Measurements from ENCODE around the gene WFDC12.
A peak's percentile ranks its signal among the peaks of the same experiment; 100 is the strongest.
"Not testable (repeated sequence)": the region's sequence is repeated elsewhere in the genome, so short reads cannot be mapped to it uniquely, and the experiment has no call there.

The WFDC12 gene

GRCh38 chr20:45124365-45124764 lies at the start of gene WFDC12:
TSS of gene WFDC12 (minus strand) at chr20:45124465. CDS start at chr20:45124447, 18 bp downstream.
- no peak for DNase-seq (ENCODE audit: low read depth in 2 of 2)

- no peak for DNase-seq (ENCODE audit: low read depth in 2 of 2)
Measured at GRCh38 chr20:45173522-45173921, 49.3 kb upstream of the WFDC12 start.

GRCh38 chr20:45164906-45165305 lies 40.6 kb upstream of the WFDC12 start:
- no peak for DNase-seq (ENCODE audit: low read depth in 2 of 2)

GRCh38 chr20:45163083-45163803 lies 39.0 kb upstream of the WFDC12 start:
- no peak for DNase-seq (ENCODE audit: low read depth in 2 of 2)

- DNase-seq (ENCODE audit: low read depth in 2 of 2) = no peak
Measured at GRCh38 chr20:45157962-45158361, 33.7 kb upstream of the WFDC12 start.

GRCh38 chr20:45156713-45157112 lies 32.4 kb upstream of the WFDC12 start:
- no peak for DNase-seq (ENCODE audit: low read depth in 2 of 2)

GRCh38 chr20:45154794-45155193 lies 30.5 kb upstream of the WFDC12 start:
- DNase-seq (ENCODE audit: low read depth in 2 of 2) = not testable (repeated sequence)

GRCh38 chr20:45154183-45154582 lies 29.9 kb upstream of the WFDC12 start:
- DNase-seq (ENCODE audit: low read depth in 2 of 2) = no peak

- no peak for DNase-seq (ENCODE audit: low read depth in 2 of 2)
Measured at GRCh38 chr20:45153752-45154151, 29.5 kb upstream of the WFDC12 start.

GRCh38 chr20:45153147-45153546 lies 28.9 kb upstream of the WFDC12 start:
- no peak for DNase-seq (ENCODE audit: low read depth in 2 of 2)

GRCh38 chr20:45152405-45152804 lies 28.1 kb upstream of the WFDC12 start:
- DNase-seq (ENCODE audit: low read depth in 2 of 2) = no peak

GRCh38 chr20:45149062-45149461 lies 24.8 kb upstream of the WFDC12 start:
- no peak for DNase-seq (ENCODE audit: low read depth in 2 of 2)

GRCh38 chr20:45140836-45141235 lies 16.6 kb upstream of the WFDC12 start:
- DNase-seq (ENCODE audit: low read depth in 2 of 2) = no peak

GRCh38 chr20:45139733-45140375 lies 15.6 kb upstream of the WFDC12 start:
- DNase-seq (ENCODE audit: low read depth in 2 of 2) = not testable (repeated sequence)

- DNase-seq (ENCODE audit: low read depth in 2 of 2) = peak in 1 of 2 donors; percentile 18
Measured at GRCh38 chr20:45138561-45139300, 14.5 kb upstream of the WFDC12 start.

- DNase-seq (ENCODE audit: low read depth in 2 of 2) = no peak
Measured at GRCh38 chr20:45136911-45137310, 12.6 kb upstream of the WFDC12 start.

GRCh38 chr20:45128099-45128498 lies 3.8 kb upstream of the WFDC12 start:
- no peak for DNase-seq (ENCODE audit: low read depth in 2 of 2)

GRCh38 chr20:45121388-45121787 lies 2.9 kb downstream of the WFDC12 start:
- DNase-seq (ENCODE audit: low read depth in 2 of 2) = no peak

GRCh38 chr20:45119556-45120266 lies 4.6 kb downstream of the WFDC12 start:
- no peak for DNase-seq (ENCODE audit: low read depth in 2 of 2)

- DNase-seq (ENCODE audit: low read depth in 2 of 2) = no peak
Measured at GRCh38 chr20:45118028-45118427, 6.2 kb downstream of the WFDC12 start.

GRCh38 chr20:45117581-45117980 lies 6.7 kb downstream of the WFDC12 start:
- DNase-seq (ENCODE audit: low read depth in 2 of 2) = no peak

- DNase-seq (ENCODE audit: low read depth in 2 of 2) = no peak
Measured at GRCh38 chr20:45115829-45116228, 8.4 kb downstream of the WFDC12 start.

Measured in activated CD8-positive, alpha-beta memory T cell treated with anti-CD3 and anti-CD28 coated beads for 4 hours (primary cell).